H9 (cell line): ENCODE results near the gene ADARB2. TPM values are rescaled to one million over a fixed set of nuclear protein-coding genes. Genes with fewer than 3 reads are reported as not detected.

ENCODE experiments used
- DNase-seq: peaks from one replicate; pipeline ENCODE4 v3.0.0-alpha.2; 2017
- H2AFZ ChIP-seq: one replicate; pipeline ENCODE4 v1.6.1; 2013; ENCODE audit warnings: mild to moderate bottlenecking, low read length, control low read depth, moderate library complexity
- H2AK5ac ChIP-seq: 2 replicates; pipeline ENCODE4 v1.6.1; 2013; ENCODE audit warnings: low read length, control low read depth, mixed read lengths; ENCODE audit not compliant: insufficient read length
- H2BK120ac ChIP-seq: one replicate; pipeline ENCODE4 v1.6.1; 2013; ENCODE audit warnings: low read depth, mild to moderate bottlenecking, low read length, control low read depth, inconsistent platforms; ENCODE audit not compliant: poor library complexity, severe bottlenecking
- H2BK12ac ChIP-seq: 2 replicates; pipeline ENCODE4 v1.6.1; 2013; ENCODE audit warnings: low read length, control low read depth, mixed read lengths, low read depth; ENCODE audit not compliant: insufficient read length
- H2BK15ac ChIP-seq: 2 replicates; pipeline ENCODE4 v1.6.1; 2013; ENCODE audit warnings: low read depth, low read length, control low read depth
- H2BK20ac ChIP-seq: one replicate; pipeline ENCODE4 v1.6.1; 2013; ENCODE audit warnings: low read depth, mild to moderate bottlenecking, low read length, control low read depth, inconsistent platforms; ENCODE audit not compliant: poor library complexity, severe bottlenecking
- H2BK5ac ChIP-seq: 2 replicates; pipeline ENCODE4 v1.6.1; 2013; ENCODE audit warnings: low read length, control low read depth, mixed read lengths; ENCODE audit not compliant: insufficient read length
- H3K14ac ChIP-seq: 2 replicates; pipeline ENCODE4 v1.6.1; 2013; ENCODE audit warnings: low read length, control low read depth; ENCODE audit not compliant: insufficient read depth
- H3K18ac ChIP-seq: 2 replicates; pipeline ENCODE4 v1.6.1; 2013; ENCODE audit warnings: low read depth, mild to moderate bottlenecking, mixed read lengths, low read length, control low read depth; ENCODE audit not compliant: insufficient read length
- H3K23ac ChIP-seq: 2 replicates; pipeline ENCODE4 v1.6.1; 2013; ENCODE audit warnings: low read length, control low read depth, mixed read lengths, low read depth; ENCODE audit not compliant: insufficient read length
- H3K23me2 ChIP-seq: 2 replicates; pipeline ENCODE4 v1.6.1; 2013; ENCODE audit warnings: low read depth, mild to moderate bottlenecking, mixed read lengths, low read length, control low read depth; ENCODE audit not compliant: insufficient read length, poor library complexity, severe bottlenecking
- H3K27ac ChIP-seq: 2 replicates; pipeline ENCODE4 v1.5.1; 2013; ENCODE audit warnings: low read length, control low read depth, mixed read lengths, low read depth; ENCODE audit not compliant: insufficient read length
- H3K27me3 ChIP-seq: 2 replicates; pipeline ENCODE4 v1.6.1; 2013; ENCODE audit warnings: low read length, control low read depth, inconsistent platforms; ENCODE audit not compliant: insufficient read depth
- H3K4ac ChIP-seq: 2 replicates; pipeline ENCODE4 v1.6.1; 2013; ENCODE audit warnings: low read depth, mild to moderate bottlenecking, control low read depth, inconsistent platforms, low read length, moderate library complexity
- H3K4me1 ChIP-seq: 2 replicates; pipeline ENCODE4 v1.6.1; 2013; ENCODE audit warnings: low read length, control low read depth, inconsistent platforms; ENCODE audit not compliant: insufficient read depth
- H3K4me2 ChIP-seq: 2 replicates; pipeline ENCODE4 v1.6.1; 2013; ENCODE audit warnings: low read length, control low read depth, mixed read lengths; ENCODE audit not compliant: insufficient read length, insufficient read depth
- H3K56ac ChIP-seq: 2 replicates; pipeline ENCODE4 v1.6.1; 2013; ENCODE audit warnings: low read depth, mild to moderate bottlenecking, mixed read lengths, low read length, control low read depth; ENCODE audit not compliant: insufficient read length
- H3K79me1 ChIP-seq: 2 replicates; pipeline ENCODE4 v1.6.1; 2013; ENCODE audit warnings: low read depth, mild to moderate bottlenecking, moderate library complexity, low read length, control low read depth, inconsistent platforms; ENCODE audit not compliant: insufficient read depth, poor library complexity, severe bottlenecking
- H3K79me2 ChIP-seq: 2 replicates; pipeline ENCODE4 v1.6.1; 2013; ENCODE audit warnings: low read length, control low read depth, inconsistent platforms; ENCODE audit not compliant: insufficient read depth
- H3K9ac ChIP-seq: 2 replicates; pipeline ENCODE4 v1.6.1; 2013; ENCODE audit warnings: low read length, control low read depth, mixed read lengths; ENCODE audit not compliant: insufficient read length; ENCODE audit errors: extremely low read depth
- H3K9me3 ChIP-seq: one replicate; pipeline ENCODE4 v1.6.1; 2013; ENCODE audit warnings: low read depth, low read length, inconsistent platforms; ENCODE audit not compliant: control insufficient read depth
- H3T11ph ChIP-seq: one replicate; pipeline ENCODE4 v1.6.1; 2013; ENCODE audit warnings: mild to moderate bottlenecking, low read length, control low read depth, inconsistent platforms
- H4K20me1 ChIP-seq: one replicate; pipeline ENCODE4 v1.6.1; 2013; ENCODE audit not compliant: control insufficient read depth, insufficient read length, insufficient read depth
- H4K5ac ChIP-seq: 2 replicates; pipeline ENCODE4 v1.6.1; 2013; ENCODE audit warnings: low read depth, mild to moderate bottlenecking, mixed read lengths, low read length, control low read depth; ENCODE audit not compliant: insufficient read length
- H4K8ac ChIP-seq: replicated peaks from 2 replicates; pipeline ENCODE4 v1.6.1; 2013; ENCODE audit warnings: low read length, control low read depth, mixed read lengths, low read depth; ENCODE audit not compliant: insufficient read length
- H4K91ac ChIP-seq: 2 replicates; pipeline ENCODE4 v1.6.1; 2013; ENCODE audit warnings: low read depth, mild to moderate bottlenecking, moderate library complexity, mixed read lengths, low read length, control low read depth; ENCODE audit not compliant: insufficient read length
- H3K27ac Mint-ChIP-seq, 3 experiments: 2 replicates in 2 of 3; 3 replicates in 1 of 3; pipeline ENCODE4 v1.8.0; 2020 to 2021; ENCODE audit warnings: mixed read lengths in 3 of 3, mild to moderate bottlenecking in 1 of 3, moderate library complexity in 1 of 3
- H3K27me3 Mint-ChIP-seq: 2 replicates; pipeline ENCODE4 v1.8.0; 2021; ENCODE audit warnings: low read depth, mild to moderate bottlenecking, moderate library complexity, mixed read lengths
- H3K36me3 Mint-ChIP-seq, 3 experiments: 2 replicates in 2 of 3; 3 replicates in 1 of 3; pipeline ENCODE4 v1.8.0; 2020 to 2021; ENCODE audit warnings: low read depth in 3 of 3, mixed read lengths in 3 of 3; ENCODE audit not compliant: insufficient read depth in 1 of 3
- H3K4me1 Mint-ChIP-seq, 2 experiments: 2 replicates each; pipeline ENCODE4 v1.8.0; 2020; ENCODE audit warnings: mixed read lengths in 2 of 2
- H3K4me3 Mint-ChIP-seq, 2 experiments: 2 replicates in 1 of 2; 3 replicates in 1 of 2; pipeline ENCODE4 v1.8.0; 2020 to 2021; ENCODE audit warnings: mild to moderate bottlenecking in 2 of 2, mixed read lengths in 2 of 2, moderate library complexity in 1 of 2
- H3K9me3 Mint-ChIP-seq, 2 experiments: 2 replicates in 1 of 2; 3 replicates in 1 of 2; pipeline ENCODE4 v1.8.0; 2020; ENCODE audit warnings: mild to moderate bottlenecking in 2 of 2, mixed read lengths in 2 of 2, moderate library complexity in 1 of 2
- WGBS: extraction: QIAGEN DNeasy Blood & Tissue Kit; methylation state at CpG from one replicate; pipeline ENCODE4 v1.1.7; 2013; ENCODE audit warnings: missing lambda C conversion rate, low lambda C conversion rate, mixed read lengths; ENCODE audit not compliant: insufficient read length; ENCODE audit errors: extremely low coverage; 5-methylcytosine and 5-hydroxymethylcytosine counted together
- total RNA-seq: library from RNA; stranded (reverse); gene quantifications from 2 replicates; pipeline ENCODE4 v1.2.1, GENCODE V29; 2021
- TF ChIP-seq, protein P1 (sequence below): fragments of 200-600 bp; sonication (generic); conservative IDR thresholded peaks from 3 replicates; pipeline ENCODE4 v1.8.0; 2021; ENCODE audit warnings: antibody characterized with exemption, mild to moderate bottlenecking

The ADARB2 gene
- total RNA-seq, 1 experiment from 2014 or later: 0.87 TPM

DNA sequence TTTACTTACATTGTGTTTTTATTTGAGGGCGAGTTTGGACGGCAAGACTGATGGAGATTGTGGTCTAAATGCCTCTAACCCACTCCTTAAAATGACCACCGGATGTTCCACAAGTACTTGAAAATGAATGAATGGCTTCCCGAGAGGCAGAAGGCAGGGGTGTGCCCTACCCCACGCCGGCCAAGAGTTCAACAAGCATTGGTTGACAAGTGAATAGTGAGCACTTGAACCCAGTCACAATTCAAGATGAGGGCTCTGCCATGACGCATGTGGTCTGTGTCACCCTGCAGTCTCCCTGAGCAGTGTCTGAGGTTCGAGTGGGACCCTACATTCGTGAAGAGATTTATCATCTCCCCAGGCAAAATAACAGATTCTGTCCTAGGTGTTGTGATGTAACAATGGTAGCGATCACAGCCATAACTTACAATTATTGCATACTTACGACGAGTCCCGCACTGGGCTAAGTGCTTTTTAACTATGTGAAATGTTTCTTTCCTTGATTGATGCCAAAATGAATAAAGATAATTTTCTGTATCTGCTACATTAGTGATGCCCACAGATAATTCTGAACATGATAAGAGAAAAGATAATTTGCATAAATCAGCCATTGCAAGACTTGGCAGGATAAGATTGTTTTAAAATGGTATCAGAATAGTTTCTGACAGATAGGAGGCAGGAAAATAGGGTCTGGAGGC lies 375.8 kb downstream of the ADARB2 start:
- Histone ChIP-seq H4K91ac (no peak overlapping the region), H3K56ac (no peak overlapping the region), H3K9me3 (no peaks in the 10 kb centered on the region), H3K4me2 (no peak overlapping the region), H3K18ac (no peak overlapping the region), H3K4ac (no peak overlapping the region), H2BK5ac (no peak overlapping the region), H3K4me1 (no peaks in the 10 kb centered on the region; the same call in 1 of the 2 replicates), H2AFZ (no peak overlapping the region), H3K23me2 (no peaks in the 10 kb centered on the region), H2BK120ac (no peak overlapping the region), H4K20me1 (no peaks in the 10 kb centered on the region), H3K14ac (no peak overlapping the region), H3K79me1 (no peaks in the 10 kb centered on the region), H2AK5ac (no peak overlapping the region), H3K27me3 (no peaks in the 10 kb centered on the region), H3K23ac (no peak overlapping the region), H4K5ac (no peak overlapping the region), H2BK12ac (no peak overlapping the region), H3T11ph (no peak overlapping the region), H4K8ac (no peak overlapping the region), H3K9ac (no peak overlapping the region), H2BK20ac (no peak overlapping the region), H3K27ac (no peak overlapping the region), H3K79me2 (no peaks in the 10 kb centered on the region), H2BK15ac (no peak overlapping the region)
- no peaks in the 10 kb centered on the region for H3K9me3 Mint-ChIP-seq
- DNase-seq: no peak
- peaks cover 1% of the 10 kb centered on the region; the same call in 1 of the 2 replicates for H3K27me3 Mint-ChIP-seq
- no CpG with 5 or more reads among the region's 13 CpGs for WGBS
- H3K4me1 Mint-ChIP-seq: peaks cover 42 to 44% of the 10 kb centered on the region in 2 experiments
- H3K36me3 Mint-ChIP-seq: no peaks in the 10 kb centered on the region; a peak in 1 of 7 replicates
- H3K4me3 Mint-ChIP-seq: no peak overlapping the region
- TF ChIP-seq, protein P1, sequence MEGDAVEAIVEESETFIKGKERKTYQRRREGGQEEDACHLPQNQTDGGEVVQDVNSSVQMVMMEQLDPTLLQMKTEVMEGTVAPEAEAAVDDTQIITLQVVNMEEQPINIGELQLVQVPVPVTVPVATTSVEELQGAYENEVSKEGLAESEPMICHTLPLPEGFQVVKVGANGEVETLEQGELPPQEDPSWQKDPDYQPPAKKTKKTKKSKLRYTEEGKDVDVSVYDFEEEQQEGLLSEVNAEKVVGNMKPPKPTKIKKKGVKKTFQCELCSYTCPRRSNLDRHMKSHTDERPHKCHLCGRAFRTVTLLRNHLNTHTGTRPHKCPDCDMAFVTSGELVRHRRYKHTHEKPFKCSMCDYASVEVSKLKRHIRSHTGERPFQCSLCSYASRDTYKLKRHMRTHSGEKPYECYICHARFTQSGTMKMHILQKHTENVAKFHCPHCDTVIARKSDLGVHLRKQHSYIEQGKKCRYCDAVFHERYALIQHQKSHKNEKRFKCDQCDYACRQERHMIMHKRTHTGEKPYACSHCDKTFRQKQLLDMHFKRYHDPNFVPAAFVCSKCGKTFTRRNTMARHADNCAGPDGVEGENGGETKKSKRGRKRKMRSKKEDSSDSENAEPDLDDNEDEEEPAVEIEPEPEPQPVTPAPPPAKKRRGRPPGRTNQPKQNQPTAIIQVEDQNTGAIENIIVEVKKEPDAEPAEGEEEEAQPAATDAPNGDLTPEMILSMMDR: no peak
- peak overlapping the region in 1 of 3 experiments; percentile 19; a peak in 1 of 7 replicates for H3K27ac Mint-ChIP-seq
